ENCODE measurements around the gene ANKRD36B.
"Not testable (repeated sequence)": the region's sequence is repeated elsewhere in the genome, so short reads cannot be mapped to it uniquely, and the experiment has no call there.

The ANKRD36B gene

GRCh38 chr2:97548536-97548935 lies 41.1 kb downstream of the ANKRD36B start:
- not testable (repeated sequence) for DNase-seq

GRCh38 chr2:97546711-97547110 lies 43.0 kb downstream of the ANKRD36B start:
- no peak for DNase-seq

- not testable (repeated sequence) for DNase-seq
These were observed 44.8 kb downstream of the ANKRD36B start for GRCh38 chr2:97544911-97545310.

GRCh38 chr2:97525904-97526303 lies 63.8 kb downstream of the ANKRD36B start:
- not testable (repeated sequence) for DNase-seq

- DNase-seq = not testable (repeated sequence)
These were observed 65.9 kb downstream of the ANKRD36B start for GRCh38 chr2:97523816-97524215.

- DNase-seq = not testable (repeated sequence)
These were observed 66.6 kb downstream of the ANKRD36B start for GRCh38 chr2:97522916-97523555.

GRCh38 chr2:97495651-97496050 lies 94.0 kb downstream of the ANKRD36B start:
- not testable (repeated sequence) for DNase-seq

GRCh38 chr2:97490141-97490540 lies 99.5 kb downstream of the ANKRD36B start:
- DNase-seq = not testable (repeated sequence)

Data from NCI-H526 treated with DMSO at 0.1 percent for 48 hours (cell line).